Activated CD4-positive, CD25-positive, alpha-beta regulatory T cell treated with anti-CD3 and anti-CD28 coated beads, Interleukin-2, amount 50 U/mL, for 72 hours (primary cell): Measurements from ENCODE around the gene SLC3A2.
"Not testable (repeated sequence)": the region's sequence is repeated elsewhere in the genome, so short reads cannot be mapped to it uniquely, and the experiment has no call there.

Experiments used
- DNase-seq: peaks from one replicate; pipeline ENCODE4 v3.0.0; 2021

Gene SLC3A2

GRCh38 chr11:62933750-62934495 is 53.2 kb downstream of the SLC3A2 start:
- DNase-seq = no peak

- DNase-seq = no peak
Observed at GRCh38 chr11:62934496-62934785, 53.7 kb downstream of the SLC3A2 start.

- DNase-seq = not testable (repeated sequence)
Observed at GRCh38 chr11:62937528-62937927, 56.8 kb downstream of the SLC3A2 start.
